Stomach smooth muscle (tissue), 2 donors: ENCODE measurements around the gene APOL2.
A peak's percentile ranks its signal among the peaks of the same experiment; 100 is the strongest.
"Not testable (repeated sequence)": the region's sequence is repeated elsewhere in the genome, so short reads cannot be mapped to it uniquely, and the experiment has no call there.

Experiments
- H3K27ac ChIP-seq: one replicate; pipeline ENCODE4 v1.7.0; 2013; ENCODE audit warnings: mild to moderate bottlenecking, low read length, inconsistent platforms
- H3K27me3 ChIP-seq, 2 donors: one replicate each; pipeline ENCODE4 v1.7.0; 2013; ENCODE audit warnings: low read length in 2 of 2; ENCODE audit not compliant: insufficient read depth in 2 of 2, control insufficient read depth in 1 of 2
- H3K36me3 ChIP-seq, 2 donors: one replicate each; pipeline ENCODE4 v1.7.0; 2013; ENCODE audit warnings: low read length in 2 of 2; ENCODE audit not compliant: control insufficient read depth in 2 of 2, insufficient read depth in 2 of 2
- H3K4me1 ChIP-seq: one replicate; pipeline ENCODE4 v1.7.0; 2013; ENCODE audit warnings: low read length; ENCODE audit not compliant: control insufficient read depth, insufficient read depth
- H3K4me3 ChIP-seq, 2 donors: one replicate each; pipeline ENCODE4 v1.7.0; 2013; ENCODE audit warnings: low read length in 2 of 2
- H3K9ac ChIP-seq, 2 donors: one replicate each; pipeline ENCODE4 v1.7.0; 2013; ENCODE audit warnings: low read length in 2 of 2, mild to moderate bottlenecking in 1 of 2
- H3K9me3 ChIP-seq, 2 donors: one replicate each; pipeline ENCODE4 v1.7.0; 2013; ENCODE audit warnings: low read length in 2 of 2; ENCODE audit not compliant: control insufficient read depth in 2 of 2
- donor health status: healthy.
- donor health status: Pancreatic carcinoma.

Gene APOL2

GRCh38 chr22:36252754-36253522, 13.6 kb upstream of the APOL2 start, which contains the start of gene APOL1:
TSS of gene APOL1 (plus strand) at chr22:36253133. CDS start at chr22:36254956, 1,823 bp downstream.
- peak within 1 kb of the TSS; percentile 76 to 81 for H3K4me3 ChIP-seq
- peak within 1 kb of the TSS; percentile 65 to 84 for H3K9ac ChIP-seq
- peaks cover 0 to 3% of the 10 kb centered on the region in 2 donors for H3K36me3 ChIP-seq
- H3K9me3 ChIP-seq, result no peaks in the 10 kb centered on the region
- H3K4me1 ChIP-seq, result peaks cover 31% of the 10 kb centered on the region
- no peaks in the 10 kb centered on the region for H3K27me3 ChIP-seq
- H3K27ac ChIP-seq, result peak within 1 kb of the TSS; percentile 84

GRCh38 chr22:36251979-36252608, 12.8 kb upstream of the APOL2 start:
- not testable (repeated sequence) for H3K27me3 ChIP-seq, H3K9ac ChIP-seq, H3K9me3 ChIP-seq, H3K36me3 ChIP-seq, H3K27ac ChIP-seq
- H3K4me3 ChIP-seq, result peak overlapping the region in 1 of 2 donors; percentile 81
- peaks cover 29% of the 10 kb centered on the region for H3K4me1 ChIP-seq

- H3K9ac ChIP-seq, H3K4me3 ChIP-seq, H3K27me3 ChIP-seq, H3K27ac ChIP-seq, H3K36me3 ChIP-seq, H3K9me3 ChIP-seq: not testable (repeated sequence)
- H3K4me1 ChIP-seq, result peaks cover 29% of the 10 kb centered on the region
Measured at GRCh38 chr22:36250292-36250960, 11.1 kb upstream of the APOL2 start.

GRCh38 chr22:36249160-36249559, 9.8 kb upstream of the APOL2 start:
- Histone ChIP-seq H3K27ac (no peak overlapping the region), H3K9me3 (no peaks in the 10 kb centered on the region), H3K36me3 (no peaks in the 10 kb centered on the region), H3K4me1 (peaks cover 27% of the 10 kb centered on the region), H3K4me3 (no peak overlapping the region), H3K9ac (no peak overlapping the region), H3K27me3 (no peaks in the 10 kb centered on the region)

GRCh38 chr22:36247955-36248354, 8.6 kb upstream of the APOL2 start:
- Histone ChIP-seq H3K27ac (no peak overlapping the region), H3K4me1 (peaks cover 26% of the 10 kb centered on the region), H3K27me3 (no peaks in the 10 kb centered on the region), H3K4me3 (no peak overlapping the region), H3K36me3 (no peaks in the 10 kb centered on the region), H3K9ac (no peak overlapping the region), H3K9me3 (no peaks in the 10 kb centered on the region)

- Histone ChIP-seq H3K4me1 (peaks cover 21% of the 10 kb centered on the region), H3K9ac (no peak overlapping the region), H3K27me3 (no peaks in the 10 kb centered on the region), H3K4me3 (no peak overlapping the region), H3K9me3 (no peaks in the 10 kb centered on the region), H3K36me3 (no peaks in the 10 kb centered on the region), H3K27ac (no peak overlapping the region)
Measured at GRCh38 chr22:36246718-36247117, 7.4 kb upstream of the APOL2 start.

GRCh38 chr22:36245805-36246356, 6.6 kb upstream of the APOL2 start:
- Histone ChIP-seq H3K4me3 (no peak overlapping the region), H3K36me3 (no peaks in the 10 kb centered on the region), H3K9ac (no peak overlapping the region), H3K27ac (peak overlapping the region; percentile 31), H3K9me3 (no peaks in the 10 kb centered on the region), H3K27me3 (no peaks in the 10 kb centered on the region), H3K4me1 (peaks cover 21% of the 10 kb centered on the region)

GRCh38 chr22:36244522-36245391, 5.4 kb upstream of the APOL2 start:
- H3K27me3 ChIP-seq, result no peaks in the 10 kb centered on the region
- H3K4me1 ChIP-seq, result peaks cover 24% of the 10 kb centered on the region
- H3K4me3 ChIP-seq, result peak overlapping the region in 1 of 2 donors; percentile 3
- peak overlapping the region; percentile 13 to 47 for H3K9ac ChIP-seq
- peak overlapping the region; percentile 76 for H3K27ac ChIP-seq
- H3K36me3 ChIP-seq, result no peaks in the 10 kb centered on the region
- H3K9me3 ChIP-seq, result no peaks in the 10 kb centered on the region

GRCh38 chr22:36243986-36244385, 4.7 kb upstream of the APOL2 start:
- Histone ChIP-seq H3K27ac (peak overlapping the region; percentile 76), H3K36me3 (no peaks in the 10 kb centered on the region), H3K9ac (peak overlapping the region; percentile 13 to 47)

GRCh38 chr22:36239150-36239400, 252 bp downstream of the APOL2 start:
- peaks cover 0 to 6% of the 10 kb centered on the region in 2 donors for H3K36me3 ChIP-seq
- peaks cover 54% of the 10 kb centered on the region for H3K4me1 ChIP-seq

More at GRCh38 chr22:36243986-36244385, 4.7 kb upstream of the APOL2 start:
- Histone ChIP-seq H3K4me3 (no peak overlapping the region), H3K9me3 (no peaks in the 10 kb centered on the region), H3K4me1 (peaks cover 27% of the 10 kb centered on the region), H3K27me3 (no peaks in the 10 kb centered on the region)

More at GRCh38 chr22:36239150-36239400, 252 bp downstream of the APOL2 start:
- Histone ChIP-seq H3K27me3 (no peaks in the 10 kb centered on the region), H3K9ac (peak overlapping the region; percentile 69 to 91), H3K4me3 (peak overlapping the region; percentile 78 to 91), H3K27ac (peak overlapping the region; percentile 86), H3K9me3 (no peaks in the 10 kb centered on the region)
